HG03108 (cell line): ENCODE data around the gene MLC1.
"Not testable (repeated sequence)": the region's sequence is repeated elsewhere in the genome, so short reads cannot be mapped to it uniquely, and the experiment has no call there.

ENCODE experiments used
- ATAC-seq: cut with Tn5 transposase; IDR thresholded peaks from one replicate; pipeline ENCODE4 v1.9.1; 2021; ENCODE audit warnings: moderate library complexity; ENCODE audit not compliant: unreplicated experiment

MLC1 gene

DNA sequence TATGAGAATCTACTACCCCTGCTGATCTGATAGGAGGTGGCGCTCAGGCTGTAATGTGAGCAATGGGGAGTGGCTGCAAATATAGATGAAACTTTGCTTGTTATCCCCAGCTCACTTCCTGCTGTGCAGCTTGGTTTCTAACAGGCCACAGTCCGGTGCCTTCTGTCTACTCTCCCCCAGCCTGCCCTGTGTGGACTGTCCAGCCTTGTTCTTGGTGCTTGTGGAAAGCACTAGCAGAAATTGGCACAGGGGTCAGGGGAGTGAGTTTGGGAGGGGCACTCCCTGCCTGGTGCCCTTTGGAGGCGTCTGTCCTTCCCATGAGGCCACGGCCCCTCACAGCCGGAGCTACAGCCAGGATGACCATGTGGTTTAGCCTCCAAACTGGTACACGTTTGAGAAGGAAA, 18.9 kb upstream of the MLC1 start:
- no peak for ATAC-seq

DNA sequence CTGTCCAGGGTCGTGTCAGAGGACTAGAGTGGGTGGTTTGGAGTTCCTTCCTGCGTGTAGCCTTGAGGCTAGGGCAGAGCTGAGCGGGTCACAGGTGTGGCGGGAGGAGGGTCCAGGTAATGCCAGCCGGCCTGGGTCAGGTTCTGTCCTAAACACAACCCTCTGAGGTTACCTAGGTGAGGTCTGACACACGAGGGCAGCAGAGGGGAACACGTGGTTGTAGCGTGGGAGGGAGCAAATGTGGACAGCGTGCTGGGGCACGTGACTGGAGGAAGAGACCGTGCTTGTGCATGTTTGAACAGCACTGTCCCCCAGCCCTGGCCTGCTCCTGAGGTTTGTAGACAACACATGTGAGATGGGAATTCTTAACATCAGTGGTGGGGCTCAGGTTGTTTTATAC, 17.7 kb upstream of the MLC1 start:
- no peak for ATAC-seq

GRCh38 chr22:50101870-50102565, 16.8 kb upstream of the MLC1 start:
- no peak for ATAC-seq

- no peak for ATAC-seq
Measured at GRCh38 chr22:50098052-50098451, 12.8 kb upstream of the MLC1 start.

DNA sequence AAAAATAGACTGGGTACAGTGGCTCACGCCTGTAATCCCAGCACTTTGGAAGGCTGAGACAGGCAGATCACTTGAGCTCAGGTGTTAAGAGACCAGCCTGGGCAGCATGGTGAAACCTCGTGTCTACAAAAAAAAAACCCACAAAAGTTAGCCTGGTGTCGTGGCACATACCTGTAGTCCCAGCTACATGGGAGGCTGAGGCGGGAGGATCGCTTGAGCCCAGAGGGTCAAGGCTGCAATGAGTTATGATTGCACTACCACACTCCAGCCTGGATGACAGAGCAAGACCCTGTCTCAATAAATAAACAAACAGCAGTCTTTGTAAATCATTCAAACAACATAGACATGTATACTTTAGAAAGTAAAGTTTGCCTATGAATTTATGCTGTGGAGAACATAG, 7.1 kb upstream of the MLC1 start:
- ATAC-seq = no peak

DNA sequence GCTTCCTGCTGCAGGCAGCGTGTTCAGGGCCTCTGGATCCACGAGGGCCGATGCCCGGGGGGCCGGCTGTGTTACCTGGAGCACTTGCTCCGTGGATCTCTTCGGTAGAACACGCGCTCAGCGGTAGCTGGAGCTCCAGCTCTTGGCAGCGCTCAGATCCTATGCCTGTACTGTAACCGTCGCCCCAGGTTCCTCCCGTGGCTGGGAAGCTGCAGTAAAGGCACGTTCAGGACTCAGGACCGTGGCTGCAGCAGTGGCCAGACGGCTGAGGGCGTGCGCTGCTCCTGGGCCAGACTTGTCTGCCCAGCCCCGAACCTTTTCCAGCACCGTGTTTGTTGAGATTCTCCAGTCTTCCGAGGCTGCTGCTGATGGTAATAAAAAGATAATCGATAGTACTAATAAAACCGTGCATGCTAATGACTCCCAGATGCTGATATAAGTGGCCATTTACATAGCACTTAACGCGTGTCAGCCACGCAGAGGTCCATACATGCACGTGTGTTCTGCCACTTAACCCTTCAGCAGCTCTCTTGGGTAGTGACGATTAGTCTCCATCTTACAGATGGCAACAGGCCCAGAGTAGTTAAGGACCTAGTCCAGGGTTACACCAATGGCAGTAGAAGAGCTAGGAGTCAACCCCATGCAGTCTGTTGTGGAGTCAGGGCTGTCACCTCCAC, 6.0 kb upstream of the MLC1 start:
- ATAC-seq = no peak

GRCh38 chr22:50090412-50090714, 5.1 kb upstream of the MLC1 start:
- no peak for ATAC-seq

DNA sequence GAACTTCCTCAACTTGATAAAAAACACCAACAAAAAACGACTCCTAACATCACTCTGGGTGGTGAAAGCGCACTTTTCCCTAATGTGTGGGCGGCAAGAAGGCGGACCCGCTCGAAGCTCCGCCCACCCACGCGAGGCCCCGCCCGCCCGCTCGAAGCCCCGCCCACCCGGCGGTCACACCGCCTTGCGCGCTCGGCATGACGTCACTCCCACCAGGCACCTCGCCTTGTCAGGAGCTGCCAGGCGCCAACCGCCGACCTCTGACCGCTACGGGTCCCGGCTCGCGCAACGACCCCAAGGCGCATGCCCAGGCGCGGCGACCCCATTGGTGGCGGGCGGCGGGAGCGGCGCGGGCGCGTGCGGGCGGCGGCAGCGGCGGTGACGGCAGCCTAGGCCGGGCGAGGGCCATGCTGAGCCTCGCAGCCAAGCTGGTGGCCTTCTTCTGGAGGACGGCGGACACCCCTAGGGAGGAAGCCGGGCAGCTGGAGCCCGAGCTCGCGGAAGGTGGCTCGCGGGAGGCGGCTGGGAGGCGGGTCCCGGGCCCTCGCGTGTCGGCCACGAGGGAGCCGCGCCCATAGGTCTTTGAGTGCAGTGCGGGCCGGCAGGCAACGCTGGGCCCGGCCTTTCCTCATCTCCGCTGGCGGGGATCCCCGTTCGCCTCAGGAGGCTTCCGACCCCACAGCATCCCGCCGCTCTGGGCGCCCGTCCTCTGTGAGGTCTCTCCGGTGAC, 4.6 kb upstream of the MLC1 start, which contains the start of gene MOV10L1:
MOV10L1 (plus strand) TSS at position 325 of the 730 bp plus-strand sequence; CDS start at position 408, 83 bp downstream.
- no peak for ATAC-seq

- no peak for ATAC-seq
Measured at GRCh38 chr22:50089231-50089630, 4.0 kb upstream of the MLC1 start.

DNA sequence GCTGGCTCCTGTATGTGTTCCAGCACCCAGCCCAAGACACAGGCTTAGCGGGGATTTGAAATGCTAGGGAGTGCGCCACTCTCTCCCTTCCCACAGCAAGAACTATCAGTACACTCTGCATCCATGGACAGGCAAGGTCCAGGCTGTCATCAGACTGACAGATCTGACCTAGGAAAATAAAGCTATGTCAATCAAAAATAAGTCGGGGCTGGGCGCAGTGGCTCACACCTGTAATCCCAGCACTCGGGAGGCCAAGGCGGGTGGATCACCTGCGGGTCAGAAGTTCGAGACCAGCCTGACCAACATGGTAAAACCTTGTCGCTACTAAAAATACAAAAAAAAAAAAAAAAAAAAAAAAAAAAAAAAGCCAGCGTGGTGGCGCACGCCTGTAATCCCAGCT, 2.9 kb upstream of the MLC1 start:
- ATAC-seq = no peak

DNA sequence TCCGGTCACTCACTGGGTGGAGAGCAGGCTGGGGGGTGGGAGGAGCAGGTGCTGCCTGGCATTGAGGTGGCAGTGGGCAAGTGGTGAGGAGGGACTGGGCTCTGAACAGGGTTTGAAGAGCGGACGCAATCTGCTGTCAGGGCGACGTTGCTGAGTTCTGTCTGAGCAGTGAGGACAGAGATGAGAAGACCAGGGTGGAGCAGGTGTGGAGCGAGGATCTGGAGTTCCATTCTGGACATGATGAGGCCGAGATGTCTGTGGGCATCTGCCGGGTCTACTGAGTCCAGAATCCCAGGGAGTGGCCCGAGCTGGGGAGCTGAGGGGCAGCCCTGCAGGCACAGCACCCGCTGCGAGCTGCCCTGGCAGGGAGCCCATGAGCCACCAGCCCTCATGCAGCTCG, 2.4 kb upstream of the MLC1 start:
- ATAC-seq = no peak

- ATAC-seq = not testable (repeated sequence)
Measured at GRCh38 chr22:50086975-50087374, 1.7 kb upstream of the MLC1 start.

- no peak for ATAC-seq
Measured at GRCh38 chr22:50086526-50086925, 1.3 kb upstream of the MLC1 start.

GRCh38 chr22:50084614-50085021, 608 bp downstream of the MLC1 start:
- no peak for ATAC-seq

DNA sequence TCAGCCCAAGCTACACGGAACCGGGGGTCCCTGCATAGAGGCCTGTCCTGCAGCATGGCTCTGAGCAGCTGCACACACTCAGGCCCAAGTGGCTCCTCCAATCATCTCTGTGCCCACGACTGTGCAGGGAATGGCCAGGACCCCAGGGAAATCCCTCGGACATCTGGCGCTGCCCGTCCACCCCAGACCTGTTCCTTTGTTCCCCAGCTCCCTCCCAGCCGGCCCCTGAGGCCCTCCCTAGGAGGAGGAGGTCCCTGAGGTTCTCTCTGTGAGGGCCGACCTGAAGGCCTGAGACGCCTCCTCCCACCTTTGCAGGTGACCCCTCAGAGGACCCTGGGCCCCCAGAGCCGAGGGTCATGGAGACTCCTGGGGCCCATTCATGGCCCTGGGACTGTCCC, 1.1 kb downstream of the MLC1 start:
- ATAC-seq = no peak

- no peak for ATAC-seq
Measured at GRCh38 chr22:50083462-50084079, 1.7 kb downstream of the MLC1 start.

DNA sequence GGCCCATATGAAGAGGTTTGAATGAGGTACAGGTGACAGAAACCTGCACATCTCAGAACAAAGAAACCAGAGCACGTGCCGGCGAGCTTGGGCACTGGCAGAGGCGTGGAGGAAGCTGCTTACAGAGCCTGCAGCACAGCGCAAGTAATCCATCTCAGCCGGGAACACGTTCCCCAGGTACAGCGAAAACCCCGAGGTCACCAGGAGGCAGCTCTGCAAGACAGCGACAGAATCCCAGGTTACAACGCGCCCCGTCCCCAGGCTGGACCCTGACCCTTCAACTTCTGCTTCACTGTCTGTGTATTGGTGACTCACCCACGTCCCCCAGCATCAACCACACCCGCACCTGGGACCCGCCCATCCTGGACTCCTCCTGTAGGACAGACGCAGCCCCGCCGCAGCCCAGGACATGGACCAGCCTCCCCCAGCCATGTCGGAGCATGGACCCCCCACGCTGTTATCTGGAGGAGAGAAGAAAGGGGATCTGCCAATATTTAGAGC, 2.2 kb downstream of the MLC1 start:
- no peak for ATAC-seq

DNA sequence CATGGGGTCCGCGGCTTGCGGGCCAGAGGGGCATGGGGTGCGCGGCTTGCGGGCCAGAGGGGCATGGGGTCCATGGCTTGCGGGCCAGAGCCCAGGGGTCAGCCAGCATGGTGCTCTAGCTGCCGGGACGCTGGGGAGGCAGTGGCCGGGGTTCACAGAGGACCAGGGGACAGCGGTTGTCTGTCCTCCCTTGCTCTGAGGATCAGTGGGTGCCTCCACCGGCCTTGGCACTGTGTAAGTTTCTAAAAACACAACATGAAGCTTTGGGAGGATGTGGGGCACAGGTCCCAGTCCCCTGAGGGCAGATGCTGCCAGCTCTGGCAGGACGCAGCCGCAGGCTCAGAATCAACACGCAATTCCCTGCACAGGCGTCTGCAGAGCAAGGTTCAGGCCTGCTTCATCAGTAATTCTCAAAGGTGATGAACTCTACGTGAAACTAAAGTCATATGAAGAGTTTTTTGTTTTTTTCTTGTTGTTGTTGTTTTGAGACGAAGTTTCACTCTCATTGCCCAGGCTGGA, 3.0 kb downstream of the MLC1 start:
- no peak for ATAC-seq

DNA sequence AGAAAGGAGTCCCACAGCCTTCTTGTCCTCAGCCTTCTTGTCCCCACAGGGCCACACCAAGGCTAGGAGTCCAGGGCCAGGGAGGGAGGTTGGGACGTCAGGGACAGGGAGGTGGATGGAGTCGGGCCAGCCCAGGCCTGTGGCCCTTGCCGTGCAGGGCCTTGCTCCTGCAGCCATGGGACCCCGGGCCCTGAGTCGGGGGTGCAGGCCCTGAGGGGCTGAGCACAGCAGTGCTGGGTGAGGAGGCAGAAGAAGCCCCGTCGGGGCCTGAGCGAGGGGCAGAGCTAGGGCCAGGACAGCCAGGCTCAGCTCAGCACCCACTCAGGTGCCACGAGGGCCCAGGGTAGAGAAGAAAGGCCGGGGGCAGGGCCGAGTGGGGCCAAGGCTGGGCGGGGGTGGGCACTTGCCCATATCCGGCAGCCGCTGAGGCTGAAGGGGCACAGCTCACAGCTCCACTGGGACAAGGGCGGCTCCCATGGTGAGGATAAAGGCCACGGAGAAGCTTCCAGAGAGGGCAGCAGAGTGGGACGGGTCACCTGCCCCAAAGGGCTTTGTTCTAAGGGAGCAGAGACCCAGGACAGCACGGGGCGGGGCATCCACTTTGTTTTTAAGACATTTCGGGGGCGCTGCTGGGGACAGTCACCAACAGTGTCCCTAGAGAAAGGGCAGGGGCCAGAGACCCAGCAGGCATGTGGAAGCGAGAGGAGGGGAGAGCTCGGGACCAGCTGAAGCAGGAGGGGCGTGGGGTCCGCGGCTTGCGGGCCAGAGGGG, 3.6 kb downstream of the MLC1 start:
- no peak for ATAC-seq

DNA sequence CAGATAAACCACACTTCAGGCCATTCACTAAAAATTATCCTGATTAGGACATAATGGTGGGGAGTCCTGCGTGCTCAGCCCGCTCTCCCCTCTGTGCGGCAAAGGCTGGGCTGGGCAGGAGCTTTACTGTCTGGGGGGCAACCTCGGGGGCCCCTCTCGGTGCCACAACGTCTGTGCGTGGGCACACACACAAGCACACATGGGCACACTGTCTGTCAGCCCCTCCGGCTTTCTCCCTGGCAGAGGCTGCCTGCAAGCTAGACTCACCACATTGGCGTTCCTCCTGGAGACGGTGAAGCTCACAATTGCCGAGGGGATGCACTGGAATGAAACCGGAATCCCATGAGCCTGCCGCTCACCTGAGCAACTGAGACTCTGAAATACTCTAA, 5.2 kb downstream of the MLC1 start:
- no peak for ATAC-seq

- ATAC-seq = no peak
Measured at GRCh38 chr22:50078761-50079160, 6.5 kb downstream of the MLC1 start.
